ENCODE results near the gene TYK2.

The TYK2 gene

GRCh38 chr19:10317045-10317856 is 63.1 kb downstream of the TYK2 start:
- H4K20me1 ChIP-seq (ENCODE audit: insufficient read depth): no peaks in the 10 kb centered on the region
- H3K27me3 ChIP-seq (ENCODE audit: insufficient read depth, low read depth): no peaks in the 10 kb centered on the region
- H2AFZ ChIP-seq (ENCODE audit: low read depth): no peak overlapping the region
- no peak for TF ChIP-seq CTCF (conservative IDR thresholded peaks at IDR 0.05; ENCODE audit: low read depth, low read length)
- no peak overlapping the region for H3K4me3 ChIP-seq (IDR thresholded peaks at IDR 0.05; ENCODE audit: insufficient read depth, low read depth, low read length)
- H3K79me2 ChIP-seq (ENCODE audit: insufficient read depth, low read depth): no peaks in the 10 kb centered on the region; the same call in 1 of the 2 replicates
- H3K4me1 ChIP-seq (ENCODE audit: low read depth, poor library complexity, severe bottlenecking): peaks cover 16% of the 10 kb centered on the region
- H3K4me2 ChIP-seq: no peak overlapping the region
- no peak overlapping the region for H3K9ac ChIP-seq
- H3K36me3 ChIP-seq (ENCODE audit: insufficient read depth): no peaks in the 10 kb centered on the region
- H3K27ac ChIP-seq: no peak overlapping the region

- Histone ChIP-seq H3K9ac (peak overlapping the region; percentile 59; the same call in 1 of the 2 replicates), H2AFZ (ENCODE audit: low read depth) (no peak overlapping the region), H4K20me1 (ENCODE audit: insufficient read depth) (no peaks in the 10 kb centered on the region), H3K79me2 (ENCODE audit: insufficient read depth, low read depth) (no peaks in the 10 kb centered on the region; the same call in 1 of the 2 replicates), H3K4me1 (ENCODE audit: low read depth, poor library complexity, severe bottlenecking) (peaks cover 16% of the 10 kb centered on the region), H3K27me3 (ENCODE audit: insufficient read depth, low read depth) (no peaks in the 10 kb centered on the region), H3K27ac (no peak overlapping the region), H3K36me3 (ENCODE audit: insufficient read depth) (no peaks in the 10 kb centered on the region), H3K4me2 (peak overlapping the region; percentile 82; the same call in 1 of the 2 replicates), H3K4me3 (IDR thresholded peaks at IDR 0.05; ENCODE audit: insufficient read depth, low read depth, low read length) (no peak overlapping the region)
- TF ChIP-seq CTCF (conservative IDR thresholded peaks at IDR 0.05; ENCODE audit: low read depth, low read length): no peak
Observed at GRCh38 chr19:10316229-10317044, 63.9 kb downstream of the TYK2 start.

GRCh38 chr19:10315335-10316214 is 64.8 kb downstream of the TYK2 start, which contains the start of gene FDX2:
FDX2 (minus strand) TSS chr19:10316015; CDS start chr19:10315996, 19 bp downstream.
- TF ChIP-seq CTCF (conservative IDR thresholded peaks at IDR 0.05; ENCODE audit: low read depth, low read length): no peak
- peaks cover 16% of the 10 kb centered on the region for H3K4me1 ChIP-seq (ENCODE audit: low read depth, poor library complexity, severe bottlenecking)
- peak within 1 kb of the TSS; percentile 68 for H3K4me3 ChIP-seq (IDR thresholded peaks at IDR 0.05; ENCODE audit: insufficient read depth, low read depth, low read length)
- H3K27ac ChIP-seq: peak within 1 kb of the TSS; percentile 22; the same call in 1 of the 2 replicates
- H4K20me1 ChIP-seq (ENCODE audit: insufficient read depth): no peaks in the 10 kb centered on the region
- H3K79me2 ChIP-seq (ENCODE audit: insufficient read depth, low read depth): no peaks in the 10 kb centered on the region; the same call in 1 of the 2 replicates
- no peaks in the 10 kb centered on the region for H3K36me3 ChIP-seq (ENCODE audit: insufficient read depth)
- peak within 1 kb of the TSS; percentile 59 for H3K9ac ChIP-seq
- no peaks in the 10 kb centered on the region for H3K27me3 ChIP-seq (ENCODE audit: insufficient read depth, low read depth)
- peak within 1 kb of the TSS; percentile 70 for H2AFZ ChIP-seq (ENCODE audit: low read depth)
- peak within 1 kb of the TSS; percentile 82 for H3K4me2 ChIP-seq

- H3K36me3 ChIP-seq (ENCODE audit: insufficient read depth): no peaks in the 10 kb centered on the region
- no peak within 1 kb of the TSS for H3K9ac ChIP-seq
- H3K4me1 ChIP-seq (ENCODE audit: low read depth, poor library complexity, severe bottlenecking): peaks cover under 1% of the 10 kb centered on the region
- no peak within 1 kb of the TSS for H3K27ac ChIP-seq
- H3K4me2 ChIP-seq: no peak within 1 kb of the TSS
- TF ChIP-seq CTCF (conservative IDR thresholded peaks at IDR 0.05; ENCODE audit: low read depth, low read length): no peak
- no peaks in the 10 kb centered on the region for H3K79me2 ChIP-seq (ENCODE audit: insufficient read depth, low read depth)
- H3K27me3 ChIP-seq (ENCODE audit: insufficient read depth, low read depth): no peaks in the 10 kb centered on the region
- H3K4me3 ChIP-seq (IDR thresholded peaks at IDR 0.05; ENCODE audit: insufficient read depth, low read depth, low read length): no peak within 1 kb of the TSS
- no peaks in the 10 kb centered on the region for H4K20me1 ChIP-seq (ENCODE audit: insufficient read depth)
- no peak within 1 kb of the TSS for H2AFZ ChIP-seq (ENCODE audit: low read depth)
Observed at GRCh38 chr19:10309423-10309822, 70.9 kb downstream of the TYK2 start, which contains the start of gene ZGLP1. ZGLP1 (minus strand) TSS chr19:10309815.

Measured in KMS-11 (cell line).